Measurements from ENCODE around the gene ZNF346.

DNA sequence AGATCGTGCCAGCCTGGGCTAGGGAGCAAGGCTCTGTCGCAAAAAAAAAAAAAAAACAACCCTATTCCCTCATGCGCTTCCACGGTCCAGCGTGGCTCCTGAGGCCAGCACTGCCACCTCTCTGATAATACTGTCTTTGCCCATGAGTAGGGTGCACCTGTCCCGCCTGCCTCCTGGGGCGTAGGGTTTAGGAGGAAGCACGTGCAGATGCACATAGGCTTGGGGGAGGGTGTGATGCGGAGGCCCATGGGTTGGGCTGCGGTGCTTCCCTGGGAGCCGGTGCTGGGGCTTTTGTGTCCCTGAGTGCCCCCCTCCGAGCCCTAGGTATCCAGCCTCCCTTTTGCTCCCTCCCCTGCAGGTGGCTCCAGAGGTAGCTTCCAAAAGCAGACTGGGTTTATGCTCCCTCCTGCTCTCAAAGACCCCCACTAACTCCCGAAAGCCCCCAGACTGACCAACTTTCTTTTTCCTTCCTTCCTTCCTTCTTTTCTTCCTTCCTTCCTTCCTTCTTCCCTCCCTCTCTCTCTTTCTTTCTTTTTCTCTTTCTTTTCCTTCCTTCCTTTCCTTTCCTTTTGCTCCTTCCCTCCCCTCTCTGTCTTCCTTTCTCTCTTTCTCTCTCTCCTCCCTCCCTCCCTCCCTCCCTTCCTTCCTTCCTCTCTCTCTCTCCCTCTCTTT, 77.1 kb downstream of the ZNF346 start:
- TF ChIP-seq, protein P1, sequence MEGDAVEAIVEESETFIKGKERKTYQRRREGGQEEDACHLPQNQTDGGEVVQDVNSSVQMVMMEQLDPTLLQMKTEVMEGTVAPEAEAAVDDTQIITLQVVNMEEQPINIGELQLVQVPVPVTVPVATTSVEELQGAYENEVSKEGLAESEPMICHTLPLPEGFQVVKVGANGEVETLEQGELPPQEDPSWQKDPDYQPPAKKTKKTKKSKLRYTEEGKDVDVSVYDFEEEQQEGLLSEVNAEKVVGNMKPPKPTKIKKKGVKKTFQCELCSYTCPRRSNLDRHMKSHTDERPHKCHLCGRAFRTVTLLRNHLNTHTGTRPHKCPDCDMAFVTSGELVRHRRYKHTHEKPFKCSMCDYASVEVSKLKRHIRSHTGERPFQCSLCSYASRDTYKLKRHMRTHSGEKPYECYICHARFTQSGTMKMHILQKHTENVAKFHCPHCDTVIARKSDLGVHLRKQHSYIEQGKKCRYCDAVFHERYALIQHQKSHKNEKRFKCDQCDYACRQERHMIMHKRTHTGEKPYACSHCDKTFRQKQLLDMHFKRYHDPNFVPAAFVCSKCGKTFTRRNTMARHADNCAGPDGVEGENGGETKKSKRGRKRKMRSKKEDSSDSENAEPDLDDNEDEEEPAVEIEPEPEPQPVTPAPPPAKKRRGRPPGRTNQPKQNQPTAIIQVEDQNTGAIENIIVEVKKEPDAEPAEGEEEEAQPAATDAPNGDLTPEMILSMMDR (IDR thresholded peaks at IDR 0.05), result no peak
- TF ChIP-seq POLR2A (IDR thresholded peaks at IDR 0.05), result no peak
- no peak for TF ChIP-seq POLR2AphosphoS5 (IDR thresholded peaks at IDR 0.05)

Measured in prostate gland (tissue), 2 donors.